ENCODE data around the gene YTHDF1. TPM values are rescaled to one million over a fixed set of nuclear protein-coding genes. Genes with fewer than 3 reads are reported as not detected.

The YTHDF1 gene
- total RNA-seq, 4 donors from 2014 or later, result 19.9 to 29.2 (median 22.9) TPM

GRCh38 chr20:63234693-63235398 is 18.9 kb upstream of the YTHDF1 start:
- H3K27me3 ChIP-seq, result peaks cover 0 to 97% (median 0%) of the 10 kb centered on the region in 4 donors
- no peak for TF ChIP-seq POLR2A (IDR thresholded peaks at IDR 0.05)
- peak in 5 of 6 experiments; percentile 15 to 71 (median 39) for TF ChIP-seq CTCF (IDR thresholded peaks at IDR 0.05)
- intact Hi-C loops (cut with DNase I), result no loop called here
- 20% methylated on average over 7 of the region's 20 CpGs; no CpG with 5 or more reads in 1 of the 2 donors for WGBS, 2 donors
- H3K4me1 ChIP-seq, result peaks cover 3 to 13% (median 4%) of the 10 kb centered on the region in 3 donors
- DNase-seq, result no peak
- no peak overlapping the region for H3K4me3 ChIP-seq
- H3K36me3 ChIP-seq, result no peaks in the 10 kb centered on the region
- H3K27ac ChIP-seq, result no peak overlapping the region
- no peaks in the 10 kb centered on the region for H3K9me3 ChIP-seq

GRCh38 chr20:63233924-63234323 is 18.0 kb upstream of the YTHDF1 start:
- no peak overlapping the region for H3K27ac ChIP-seq
- no peaks in the 10 kb centered on the region for H3K36me3 ChIP-seq
- no peak overlapping the region for H3K4me3 ChIP-seq
- peaks cover 0 to 100% (median 0%) of the 10 kb centered on the region in 4 donors for H3K27me3 ChIP-seq
- peaks cover 3 to 13% (median 4%) of the 10 kb centered on the region in 3 donors for H3K4me1 ChIP-seq
- H3K9me3 ChIP-seq, result no peaks in the 10 kb centered on the region
- DNase-seq, result no peak
- TF ChIP-seq POLR2A (IDR thresholded peaks at IDR 0.05) (no peak), CTCF (IDR thresholded peaks at IDR 0.05) (no peak)
- WGBS, 2 donors, result 66 to 77% methylated on average over 6 to 10 of the region's 17 CpGs
- intact Hi-C loops (cut with DNase I), result no loop called here

- H3K27ac ChIP-seq, result no peak overlapping the region
- no peak for TF ChIP-seq CTCF (IDR thresholded peaks at IDR 0.05)
- TF ChIP-seq POLR2A (IDR thresholded peaks at IDR 0.05), result no peak
- no peaks in the 10 kb centered on the region for H3K9me3 ChIP-seq
- no peak for DNase-seq
- no peak overlapping the region for H3K4me3 ChIP-seq
- no peaks in the 10 kb centered on the region for H3K36me3 ChIP-seq
- H3K4me1 ChIP-seq, result peaks cover 3 to 13% (median 4%) of the 10 kb centered on the region in 3 donors
- intact Hi-C loops (cut with DNase I), result no loop called here
- peaks cover 0 to 100% (median 0%) of the 10 kb centered on the region in 4 donors for H3K27me3 ChIP-seq
- 89 to 90% methylated on average over 2 of the region's 3 CpGs for WGBS, 2 donors
Observed at GRCh38 chr20:63233061-63233344, 17.1 kb upstream of the YTHDF1 start.

GRCh38 chr20:63232235-63233060 is 16.5 kb upstream of the YTHDF1 start:
- Histone ChIP-seq H3K27ac (no peak overlapping the region), H3K4me3 (no peak overlapping the region), H3K36me3 (no peaks in the 10 kb centered on the region), H3K4me1 (peaks cover 3 to 13% (median 4%) of the 10 kb centered on the region in 3 donors), H3K27me3 (peaks cover 0 to 94% (median 0%) of the 10 kb centered on the region in 4 donors), H3K9me3 (no peaks in the 10 kb centered on the region)
- no peak for DNase-seq
- intact Hi-C loops (cut with DNase I), result no loop called here
- TF ChIP-seq POLR2A (IDR thresholded peaks at IDR 0.05) (no peak), CTCF (IDR thresholded peaks at IDR 0.05) (no peak)
- WGBS, 2 donors, result 25 to 28% methylated on average over 10 of the region's 18 CpGs

- Histone ChIP-seq H3K4me1 (peaks cover 3 to 13% (median 4%) of the 10 kb centered on the region in 3 donors), H3K36me3 (no peaks in the 10 kb centered on the region), H3K27me3 (peaks cover 0 to 82% (median 0%) of the 10 kb centered on the region in 4 donors), H3K4me3 (no peak overlapping the region), H3K27ac (no peak overlapping the region), H3K9me3 (no peaks in the 10 kb centered on the region)
- WGBS, 2 donors, result 2 to 23% methylated on average over 3 to 7 of the region's 17 CpGs
- no peak for DNase-seq
- intact Hi-C loops (cut with DNase I), result no loop called here
- no peak for TF ChIP-seq POLR2A (IDR thresholded peaks at IDR 0.05)
- TF ChIP-seq CTCF (IDR thresholded peaks at IDR 0.05), result peak in 4 of 6 experiments; percentile 19 to 46 (median 34)
Observed at GRCh38 chr20:63230800-63231268, 14.9 kb upstream of the YTHDF1 start.

Data from esophagus squamous epithelium (tissue), 5 donors.